GM21529 (cell line): ENCODE measurements around the gene RYR3.

Experiments used
- ATAC-seq: cut with Tn5 transposase; IDR thresholded peaks from one replicate; pipeline ENCODE4 v1.9.1; 2021; ENCODE audit not compliant: unreplicated experiment

RYR3 gene

GRCh38 chr15:33742306-33742705 is 431.5 kb downstream of the RYR3 start:
- ATAC-seq: no peak

GRCh38 chr15:33742800-33743199 is 432.0 kb downstream of the RYR3 start:
- ATAC-seq: no peak

DNA sequence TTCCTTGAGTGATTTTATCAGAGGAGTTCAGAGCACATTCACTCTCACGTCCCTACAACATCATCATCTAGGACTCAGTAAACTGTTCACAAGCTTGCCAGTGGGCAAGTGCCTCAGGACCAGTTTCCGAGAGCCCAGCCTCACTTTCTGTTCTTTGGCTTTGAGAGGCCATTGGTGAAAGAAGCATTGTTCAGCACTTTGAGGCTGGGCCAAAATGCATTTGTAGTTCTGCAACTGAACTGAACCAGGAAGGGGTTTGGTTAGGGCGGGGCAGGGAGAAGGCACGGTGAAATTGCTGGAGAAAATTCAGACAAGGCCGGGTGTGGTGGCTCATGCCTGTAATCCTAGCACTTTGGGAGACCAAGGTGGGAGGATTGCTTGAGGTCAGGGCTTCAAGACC is 435.4 kb downstream of the RYR3 start:
- no peak for ATAC-seq

- no peak for ATAC-seq
Observed at GRCh38 chr15:33753012-33753411, 442.2 kb downstream of the RYR3 start.

DNA sequence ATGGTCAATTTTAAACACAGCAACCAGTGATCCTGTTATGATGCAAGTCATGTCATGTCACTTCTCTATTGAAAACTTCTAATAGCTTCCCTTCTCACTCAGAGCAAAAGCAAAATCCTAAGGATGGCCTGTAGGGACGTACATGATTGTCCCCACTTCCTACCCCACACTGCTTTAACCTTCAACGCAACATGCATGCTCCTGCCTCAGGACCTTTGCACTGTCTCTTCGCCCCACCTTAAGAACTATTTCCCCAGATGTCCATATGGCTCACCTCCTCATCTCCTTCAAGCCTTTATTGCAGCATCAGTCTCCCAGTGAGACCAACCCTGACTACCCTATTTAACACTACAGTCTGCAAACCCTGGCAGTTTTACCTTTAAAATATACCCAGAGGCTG is 443.5 kb downstream of the RYR3 start:
- no peak for ATAC-seq

- no peak for ATAC-seq
Observed at GRCh38 chr15:33756961-33757360, 446.2 kb downstream of the RYR3 start.

DNA sequence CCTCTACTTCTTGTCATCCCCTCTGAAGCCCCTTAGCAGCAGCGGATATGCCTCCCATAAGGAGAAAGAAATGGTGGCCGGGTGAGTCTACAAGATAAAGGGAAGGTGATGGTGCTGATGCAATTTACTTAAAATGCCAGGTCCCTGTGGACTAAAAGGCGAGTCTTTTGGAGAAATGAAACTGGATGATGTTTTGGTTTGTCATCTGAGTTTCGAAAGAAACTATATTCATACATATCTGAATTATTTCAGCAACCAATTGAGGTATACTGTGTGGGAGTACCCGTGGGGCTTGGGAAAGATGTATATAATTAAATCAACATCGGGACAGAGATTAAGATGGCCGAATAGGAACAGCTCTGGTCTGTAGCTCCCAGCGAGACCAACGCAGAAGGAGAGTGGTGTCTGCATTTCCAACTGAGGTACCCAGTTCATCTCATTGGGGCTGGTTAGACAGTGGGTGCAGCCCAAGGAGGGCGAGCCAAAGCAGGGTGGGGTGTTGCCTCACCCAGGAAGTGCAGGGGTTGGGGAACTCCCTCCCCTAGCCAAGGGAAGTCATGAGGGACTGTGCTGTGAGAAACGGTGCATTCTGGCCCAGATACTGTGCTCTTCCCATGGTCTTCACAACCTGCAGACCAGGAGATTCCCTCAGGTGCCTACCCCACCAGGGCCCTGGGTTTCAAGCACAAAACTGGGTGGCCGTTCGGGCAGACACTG is 446.9 kb downstream of the RYR3 start:
- no peak for ATAC-seq

- no peak for ATAC-seq
Observed at GRCh38 chr15:33766389-33766788, 455.6 kb downstream of the RYR3 start.

GRCh38 chr15:33768670-33769190 is 458.0 kb downstream of the RYR3 start:
- no peak for ATAC-seq

DNA sequence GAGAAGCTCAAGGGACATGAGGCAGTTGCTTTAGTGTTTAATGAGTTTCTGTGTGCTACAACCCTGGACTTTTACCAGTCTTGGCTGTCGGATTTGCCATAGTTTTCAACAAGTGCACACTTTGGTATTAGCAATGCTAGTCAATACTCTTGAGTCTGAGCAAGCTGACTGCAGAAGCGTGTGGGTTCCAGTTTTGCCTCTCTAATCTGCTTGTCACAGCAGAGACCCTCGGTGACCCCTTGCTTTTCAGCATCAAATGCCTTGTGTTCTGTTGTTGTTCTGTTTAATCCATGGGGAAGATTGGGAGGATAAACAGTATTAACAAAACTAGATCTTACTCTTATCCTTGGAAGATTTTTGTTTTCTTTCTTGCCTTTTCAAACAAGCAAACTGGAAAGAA is 463.2 kb downstream of the RYR3 start:
- ATAC-seq: no peak

DNA sequence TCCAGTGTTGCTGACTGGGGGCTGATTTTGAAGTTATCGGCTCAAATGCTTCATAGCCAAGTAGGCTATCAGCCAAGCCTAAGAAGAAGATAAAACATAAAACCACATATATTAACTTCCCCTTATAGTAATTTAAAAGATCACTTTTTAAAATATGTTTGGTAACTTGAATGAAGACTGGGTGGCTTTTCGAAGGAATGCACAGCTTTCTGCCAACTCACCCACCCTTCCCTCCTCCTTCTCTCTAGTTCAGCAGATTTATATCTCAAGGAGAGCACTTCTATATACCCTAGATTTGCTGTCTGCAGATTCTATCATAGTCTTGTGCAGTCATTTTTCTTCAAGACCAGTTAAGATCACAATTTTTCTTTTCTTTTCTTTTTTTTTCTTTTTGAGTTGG is 468.1 kb downstream of the RYR3 start:
- no peak for ATAC-seq

DNA sequence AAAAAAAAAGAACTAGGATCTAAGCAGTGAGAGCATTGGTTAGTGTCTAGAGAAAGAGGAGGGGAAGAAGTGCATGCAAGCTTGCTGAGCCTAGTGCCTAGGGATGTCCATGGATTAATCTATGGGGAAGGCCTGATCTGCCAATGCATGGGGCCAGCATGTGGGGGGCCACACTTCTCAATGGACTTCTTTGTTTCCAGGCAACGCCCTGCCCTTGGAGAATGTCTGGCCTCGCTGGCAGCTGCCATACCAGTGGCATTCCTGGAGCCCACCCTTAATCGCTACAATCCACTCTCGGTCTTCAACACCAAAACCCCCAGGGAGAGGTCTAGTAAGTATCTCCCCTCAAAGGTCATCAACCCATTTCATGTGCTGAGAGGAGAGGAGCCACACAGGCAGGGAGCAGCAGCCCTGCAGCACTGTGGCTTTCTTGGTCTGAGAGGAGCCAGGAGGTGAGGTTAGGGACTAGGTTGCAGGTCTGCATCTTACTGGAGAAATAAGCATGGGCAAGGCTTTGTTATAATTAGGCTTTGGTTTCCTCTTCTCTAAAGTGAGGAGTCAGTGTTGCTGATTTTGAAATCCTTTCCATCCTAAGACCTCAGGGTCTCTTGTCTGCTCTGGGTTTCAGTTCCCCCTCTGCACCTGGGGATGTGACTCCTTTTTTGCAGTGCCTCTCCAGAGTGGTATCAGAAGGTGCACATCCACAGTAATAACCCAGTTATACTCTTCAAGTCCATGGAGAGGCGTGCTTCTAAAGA is 469.4 kb downstream of the RYR3 start:
- ATAC-seq: no peak

DNA sequence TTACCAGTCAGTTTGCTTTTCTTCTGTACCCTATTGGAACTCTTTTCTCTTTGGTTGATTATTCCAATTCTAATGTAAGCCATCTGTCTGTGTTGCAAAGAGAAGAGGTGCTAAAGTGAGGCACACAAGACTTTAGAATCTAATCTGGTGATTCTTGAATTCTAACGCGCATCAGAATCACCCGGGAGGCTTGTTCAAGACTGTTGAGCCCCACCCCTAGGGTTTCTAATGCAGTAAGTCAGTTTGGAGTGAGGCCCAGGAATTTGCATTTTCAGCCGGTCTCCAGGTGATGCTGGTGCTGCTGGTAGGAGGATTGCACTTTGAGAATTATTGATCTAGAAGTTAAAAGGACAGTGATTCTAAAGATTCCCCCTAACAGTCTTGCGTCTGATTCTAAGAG is 472.2 kb downstream of the RYR3 start:
- ATAC-seq: no peak

- ATAC-seq: no peak
Observed at GRCh38 chr15:33785366-33785765, 474.6 kb downstream of the RYR3 start.

DNA sequence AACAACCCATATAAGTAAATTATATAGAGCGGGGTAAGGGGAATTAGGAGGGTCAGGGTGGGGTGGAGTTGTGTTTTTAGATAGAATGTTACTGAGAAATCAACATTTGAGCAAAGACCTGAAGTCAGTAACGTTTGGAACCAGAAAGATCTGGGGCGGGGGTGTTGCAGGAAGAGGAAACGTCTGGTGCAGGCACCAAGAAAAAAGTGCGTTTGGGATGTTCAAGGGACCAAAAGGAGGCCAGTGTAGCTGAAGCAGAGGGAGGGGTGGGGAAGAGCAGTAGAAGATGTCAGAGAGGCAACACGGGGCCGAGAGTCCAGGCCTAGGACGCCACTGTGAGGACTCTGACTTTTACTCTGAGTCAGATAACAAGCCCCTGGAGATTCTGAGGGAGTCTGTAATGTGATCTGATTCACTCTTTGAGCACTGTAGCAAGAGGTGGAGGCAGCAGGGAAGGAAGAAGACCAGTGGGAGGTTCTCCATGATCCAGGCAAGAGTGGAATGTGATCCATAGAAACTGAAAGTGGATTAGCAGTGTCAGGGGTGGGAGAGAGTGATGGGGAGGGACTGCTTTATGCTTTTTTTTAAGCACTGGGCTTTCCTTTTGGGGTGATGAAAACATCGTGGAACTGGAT is 478.3 kb downstream of the RYR3 start:
- no peak for ATAC-seq

GRCh38 chr15:33794453-33794852 is 483.7 kb downstream of the RYR3 start:
- no peak for ATAC-seq

DNA sequence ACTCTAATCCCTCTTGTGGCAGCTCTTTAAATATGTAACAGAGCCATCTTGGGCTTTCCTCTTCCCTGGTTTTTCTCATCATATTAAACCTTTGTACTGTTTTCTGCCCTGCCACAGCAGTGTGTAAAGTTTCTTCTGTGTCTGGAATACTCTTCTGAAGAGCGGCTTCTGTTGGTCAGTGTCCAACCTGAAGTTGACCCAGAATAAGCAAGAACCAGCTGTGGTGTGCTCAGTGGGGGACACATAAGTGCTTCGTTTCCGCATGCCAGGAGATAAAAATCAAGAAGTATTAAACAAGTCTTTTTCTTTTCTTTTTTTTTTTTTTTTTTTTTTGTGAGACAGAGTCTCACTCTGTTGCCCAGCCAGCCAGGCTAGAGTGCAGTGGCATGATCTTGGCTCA is 484.3 kb downstream of the RYR3 start:
- ATAC-seq: no peak

DNA sequence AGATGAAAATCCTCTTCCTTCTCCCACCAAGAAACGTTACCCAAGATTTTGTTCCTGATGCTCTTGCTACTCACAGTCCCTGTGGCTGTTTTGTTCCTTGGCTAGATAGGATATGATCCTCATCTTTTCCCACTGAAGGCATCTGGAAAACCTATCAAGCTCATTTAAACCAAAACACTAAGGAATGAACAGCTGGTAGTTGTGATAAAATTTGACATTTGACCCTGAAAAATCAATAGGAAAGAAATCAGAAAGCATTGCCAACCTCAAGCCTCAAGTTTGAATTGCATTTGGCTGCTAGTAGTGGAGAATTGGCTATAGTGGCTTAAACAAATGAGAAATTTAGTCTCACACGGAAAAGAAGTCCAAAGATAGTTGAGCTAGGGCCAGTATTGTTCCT is 486.9 kb downstream of the RYR3 start:
- ATAC-seq: no peak

- ATAC-seq: no peak
Observed at GRCh38 chr15:33801954-33802353, 491.2 kb downstream of the RYR3 start.

DNA sequence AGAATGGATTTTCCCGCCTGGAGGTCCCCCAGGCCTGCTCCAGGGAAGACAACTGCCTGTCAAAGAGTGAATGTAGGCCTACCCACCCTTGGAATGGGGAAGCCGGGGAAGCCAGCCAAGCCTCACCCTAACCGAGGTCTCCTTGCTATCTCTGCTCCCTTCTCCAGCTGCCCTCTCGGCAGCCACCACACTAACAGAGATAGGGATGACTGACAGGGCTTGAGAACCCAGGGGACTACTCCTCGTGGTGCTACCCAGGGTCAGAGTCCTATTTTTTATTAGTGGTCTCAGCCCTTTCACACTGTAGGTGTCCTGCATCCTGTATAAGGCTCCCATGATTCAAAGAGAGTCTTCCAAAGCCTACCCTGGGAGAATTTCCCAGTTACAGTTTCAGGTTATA is 496.9 kb downstream of the RYR3 start:
- no peak for ATAC-seq

DNA sequence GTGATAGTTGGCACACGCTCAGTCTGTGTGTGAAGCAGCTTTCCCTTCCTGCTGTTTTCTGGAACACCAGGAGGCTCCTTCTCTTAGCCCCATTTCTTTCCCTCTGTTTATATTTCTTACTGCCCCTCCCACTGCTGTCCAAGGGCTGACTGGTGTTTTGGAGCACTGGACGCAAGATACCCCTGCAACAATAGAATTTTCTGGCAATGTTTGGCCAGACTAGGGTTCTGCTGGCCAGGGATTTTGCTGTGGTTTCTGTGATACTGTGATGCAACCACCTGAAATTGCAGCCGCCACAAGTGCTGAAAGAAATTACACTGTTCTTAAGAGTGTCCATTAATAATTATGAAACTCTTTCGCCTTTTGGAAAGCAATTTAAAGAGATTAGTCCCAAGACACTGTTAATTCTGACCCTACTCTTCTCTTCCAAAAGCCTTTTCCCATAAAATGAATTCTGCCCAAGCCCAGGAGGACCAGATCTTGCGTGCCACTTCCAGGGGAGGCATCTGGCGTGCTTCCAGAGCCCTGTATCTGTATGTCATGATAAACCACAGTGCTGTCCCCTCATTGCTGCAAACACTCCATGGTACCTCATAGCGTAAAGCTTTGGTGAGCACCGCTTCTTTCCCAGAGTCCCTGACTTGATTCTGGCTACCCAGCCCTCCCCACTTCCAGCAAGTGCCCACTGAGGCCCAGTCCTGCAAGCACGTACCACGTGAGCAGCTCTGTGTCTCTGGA is 498.1 kb downstream of the RYR3 start:
- no peak for ATAC-seq
